Endothelial cell of umbilical vein (primary cell): Measurements from ENCODE around the gene ENPP3. TPM values are rescaled to one million over a fixed set of nuclear protein-coding genes. Genes with fewer than 3 reads are reported as not detected.

Experiments
- BruUV-seq: library from RNA; stranded (reverse); fragments of 400-500 nt; replicated peaks from 2 replicates; lab custom pipeline; 2021; lab: Mats Ljungman, UMichigan
- CTCF ChIA-PET: fragments of 300-600, 350-600 bp; sonication (Branson Sonifier 250); formaldehyde crosslinking; loops from one replicate; lab custom pipeline; 2021; ENCODE audit warnings: antibody characterized with exemption, inconsistent platforms; lab: Charles Lee
- POLR2A ChIA-PET: fragments of 300-600, 350-600 bp; sonication (Branson Sonifier 250); formaldehyde crosslinking; loops from one replicate; lab custom pipeline; 2021; ENCODE audit warnings: antibody characterized with exemption, inconsistent platforms; lab: Charles Lee
- DNase-seq: peaks from one replicate; pipeline ENCODE4 v3.0.0-alpha.2; 2011; ENCODE audit warnings: low read depth, low spot score
- FAIRE-seq: peaks from 2 replicates; lab custom pipeline; 2011; peaks lifted over from hg19 to GRCh38; lab: Jason Lieb, UNC
- H2AFZ ChIP-seq: 2 replicates; pipeline ENCODE4 v1.6.0; 2012; ENCODE audit warnings: low read depth, low read length, control low read depth, inconsistent platforms
- H3K27ac ChIP-seq: 2 replicates; pipeline ENCODE4 v1.5.1; 2011; ENCODE audit warnings: low read depth, mild to moderate bottlenecking, control low read depth, low read length, moderate library complexity; ENCODE audit not compliant: insufficient read depth
- H3K27me3 ChIP-seq, 2 experiments: 2 replicates each; pipeline versions ENCODE4 v1.6.0 to v1.6.1; 2011; ENCODE audit warnings: low read length in 2 of 2, mixed read lengths in 1 of 2; ENCODE audit not compliant: control insufficient read depth in 2 of 2, insufficient read depth in 2 of 2
- H3K36me3 ChIP-seq, 2 experiments: 2 replicates in 1 of 2; 3 replicates in 1 of 2; pipeline ENCODE4 v1.5.1; 2011; ENCODE audit warnings: low read length in 2 of 2, mild to moderate bottlenecking in 1 of 2, moderate library complexity in 1 of 2; ENCODE audit not compliant: control insufficient read depth in 2 of 2, insufficient read depth in 2 of 2; ENCODE audit errors: extremely low read depth in 1 of 2
- H3K4me1 ChIP-seq: 3 replicates; pipeline ENCODE4 v1.5.1; 2011; ENCODE audit warnings: mild to moderate bottlenecking, low read length; ENCODE audit not compliant: control insufficient read depth, insufficient read depth; ENCODE audit errors: extremely low read depth
- H3K4me2 ChIP-seq: 2 replicates; pipeline ENCODE4 v1.6.1; 2011; ENCODE audit warnings: low read length, control low read depth, mixed read lengths; ENCODE audit not compliant: insufficient read depth
- H3K4me3 ChIP-seq, 3 experiments: fragments of 200-600 bp in 1 of 3; sonication (generic), shearing (Covaris generic) in 1 of 3; replicated peaks in 1 of 3; 2 replicates each; pipeline ENCODE4 v1.5.1; 2011 to 2016; ENCODE audit warnings: control low read depth in 3 of 3, low read length in 3 of 3, mild to moderate bottlenecking in 2 of 3, inconsistent platforms in 1 of 3, low read depth in 1 of 3, moderate library complexity in 1 of 3; ENCODE audit not compliant: insufficient read depth in 1 of 3
- H3K79me2 ChIP-seq: 2 replicates; pipeline ENCODE4 v1.6.0; 2012; ENCODE audit warnings: low read length, inconsistent platforms; ENCODE audit not compliant: control insufficient read depth, insufficient read depth
- H3K9ac ChIP-seq: replicated peaks from 2 replicates; pipeline ENCODE3; 2011; ENCODE audit warnings: low read length, control low read depth; ENCODE audit not compliant: insufficient read depth; ENCODE audit errors: extremely low read depth
- H3K9me1 ChIP-seq: replicated peaks from 3 replicates; pipeline ENCODE4 v1.6.0; 2011; ENCODE audit warnings: mild to moderate bottlenecking, low read length; ENCODE audit not compliant: control insufficient read depth, insufficient read depth; ENCODE audit errors: extremely low read depth
- H3K9me3 ChIP-seq: replicated peaks from 2 replicates; pipeline ENCODE4 v1.5.1; 2012; ENCODE audit warnings: low read length, inconsistent platforms; ENCODE audit not compliant: control insufficient read depth, insufficient read depth
- H4K20me1 ChIP-seq: replicated peaks from 2 replicates; pipeline ENCODE3; 2011; ENCODE audit warnings: mild to moderate bottlenecking, low read length; ENCODE audit not compliant: control insufficient read depth, insufficient read depth; ENCODE audit errors: extremely low read depth
- CTCF ChIP-seq, 2 donors: IDR thresholded peaks; 1 replicate in 1 of 2; 2 replicates in 1 of 2; pipeline ENCODE4 v1.5.1; 2011; ENCODE audit warnings: low read length in 2 of 2, mild to moderate bottlenecking in 2 of 2, moderate library complexity in 2 of 2, control low read depth in 1 of 2, inconsistent platforms in 1 of 2, low read depth in 1 of 2; ENCODE audit not compliant: insufficient read depth in 1 of 2; ENCODE audit errors: extremely low read depth in 1 of 2
- EZH2 ChIP-seq: IDR thresholded peaks from 2 replicates; pipeline ENCODE4 v1.6.1; 2012; ENCODE audit warnings: borderline replicate concordance, low read depth, mild to moderate bottlenecking, moderate library complexity, low read length, inconsistent platforms; ENCODE audit not compliant: severe bottlenecking
- FOS ChIP-seq: IDR thresholded peaks from 2 replicates; pipeline ENCODE4 v1.6.1; 2011; ENCODE audit warnings: mild to moderate bottlenecking, low read length, moderate library complexity, borderline replicate concordance; ENCODE audit not compliant: insufficient read depth
- GATA2 ChIP-seq: IDR thresholded peaks from 2 replicates; pipeline ENCODE4 v1.7.0; 2011; ENCODE audit warnings: low read depth, mild to moderate bottlenecking, moderate library complexity, mixed read lengths, low read length; ENCODE audit not compliant: insufficient read length, insufficient read depth
- JUN ChIP-seq: IDR thresholded peaks from 2 replicates; pipeline ENCODE4 v1.6.1; 2011; ENCODE audit warnings: borderline replicate concordance, low read depth; ENCODE audit not compliant: insufficient read length, insufficient read depth
- MYC ChIP-seq: IDR thresholded peaks from one replicate; pipeline ENCODE4 v1.6.1; 2011; ENCODE audit warnings: mild to moderate bottlenecking, low read depth, low read length
- POLR2A ChIP-seq: IDR thresholded peaks from 2 replicates; pipeline ENCODE4 v1.6.1; 2012; ENCODE audit warnings: low read depth, mild to moderate bottlenecking, control low read depth, low read length
- POLR2AphosphoS5 ChIP-seq: IDR thresholded peaks from 2 replicates; pipeline ENCODE4 v1.6.1; 2012; ENCODE audit warnings: low read depth, mild to moderate bottlenecking, control low read depth, low read length, moderate library complexity; ENCODE audit not compliant: insufficient read depth
- dilution Hi-C: fragments of 300-500 bp; cut with MboI; formaldehyde crosslinking; loops from one replicate; pipeline ENCODE4 v1.15.0; 2019; ENCODE audit warnings: low sequenced_read_pairs; ENCODE audit not compliant: extremely low pct_ligation_motif_present
- intact Hi-C: fragments of 100-400 bp; cut with micrococcal nuclease; formaldehyde crosslinking; loops from one replicate; pipeline ENCODE4 v1.10.0; 2022
- polyA plus RNA-seq, 4 experiments: library from polyadenylated mRNA; depleted of rRNA in 3 of 4; stranded (reverse) in 3 of 4; unstranded in 1 of 4; fragments of >200 nt; gene quantifications; 2 replicates each; pipeline versions ENCODE4 v1.2.1 to v1.2.3, GENCODE V29; 2011 to 2012; ENCODE audit warnings: missing spikeins in 1 of 4
- total RNA-seq: library from RNA; stranded (reverse); gene quantifications from 2 replicates; pipeline ENCODE4 v1.2.3, GENCODE V29; 2021
- TF ChIP-seq, protein P1 (sequence below): IDR thresholded peaks from 2 replicates; pipeline ENCODE4 v1.6.1; 2011; ENCODE audit not compliant: insufficient read depth, insufficient read length

ENPP3 gene
- total and polyA plus RNA-seq, 2 donors (not counting 3 experiments of a cell fraction or from before 2014, with no cell fraction given), result not detected

DNA sequence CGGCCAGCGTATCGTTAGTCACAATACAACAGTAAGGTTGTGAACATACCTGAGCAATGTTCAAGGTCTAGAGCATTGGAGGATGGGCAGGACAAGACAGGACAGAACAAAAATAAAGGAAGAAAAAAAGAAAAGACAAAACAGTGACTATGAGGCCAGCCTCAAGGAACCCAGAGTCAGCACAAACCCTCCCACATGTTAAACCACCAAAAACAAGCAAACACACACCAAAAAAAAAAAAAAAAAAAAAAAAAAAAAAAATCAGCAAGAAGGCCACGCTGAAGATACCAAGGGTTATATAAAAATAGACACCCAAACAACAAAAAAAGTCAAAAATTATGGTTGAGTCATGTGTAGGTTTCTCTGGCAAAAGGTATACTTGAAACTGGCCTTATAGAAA, 21.8 kb upstream of the ENPP3 start:
- dilution Hi-C loops (no loop called here), intact Hi-C loops (no loop called here)
- H3K27ac ChIP-seq, result no peak overlapping the region
- no TSS peak for BruUV-seq
- DNase-seq (no peak), FAIRE-seq (no peak)
- no peak overlapping the region for H3K4me2 ChIP-seq
- ChIA-PET POLR2A (no interaction called here), CTCF (no interaction called here)
- TF ChIP-seq, protein P1, sequence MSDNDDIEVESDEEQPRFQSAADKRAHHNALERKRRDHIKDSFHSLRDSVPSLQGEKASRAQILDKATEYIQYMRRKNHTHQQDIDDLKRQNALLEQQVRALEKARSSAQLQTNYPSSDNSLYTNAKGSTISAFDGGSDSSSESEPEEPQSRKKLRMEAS, result no peak
- no peak for TF ChIP-seq CTCF (IDR thresholded peaks at IDR 0.05; ENCODE audit: extremely low read depth in 1 of 2, insufficient read depth in 1 of 2, low read depth in 1 of 2, low read length in 2 of 2)
- no peak for TF ChIP-seq POLR2A
- TF ChIP-seq FOS, result no peak
- no peak for TF ChIP-seq JUN
- no peak for TF ChIP-seq POLR2AphosphoS5
- no peak for TF ChIP-seq MYC
- no peak for TF ChIP-seq EZH2
- no peak for TF ChIP-seq GATA2
- no peak overlapping the region for H3K4me3 ChIP-seq
- no peaks in the 10 kb centered on the region for H3K9me3 ChIP-seq
- H2AFZ ChIP-seq, result no peak overlapping the region
- no peak overlapping the region for H3K9ac ChIP-seq
- H3K4me1 ChIP-seq, result no peaks in the 10 kb centered on the region
- no peaks in the 10 kb centered on the region for H4K20me1 ChIP-seq
- no peaks in the 10 kb centered on the region for H3K27me3 ChIP-seq
- no peaks in the 10 kb centered on the region for H3K9me1 ChIP-seq
- no peaks in the 10 kb centered on the region for H3K79me2 ChIP-seq
- H3K36me3 ChIP-seq, result peaks cover 17 to 35% of the 10 kb centered on the region in 2 experiments
